Suprapubic skin (tissue), 4 donors: ENCODE measurements around the gene MARCHF11. TPM values are rescaled to one million over a fixed set of nuclear protein-coding genes. Genes with fewer than 3 reads are reported as not detected.

ENCODE experiments used
- DNase-seq, 2 donors: peaks; one replicate each; pipeline ENCODE4 v3.0.0-alpha.2; 2019; ENCODE audit warnings: low spot score in 2 of 2
- H3K27ac ChIP-seq: fragments of 200-600 bp; sonication (generic); one replicate; pipeline ENCODE4 v1.5.1; 2019
- H3K27me3 ChIP-seq: fragments of 200-600 bp; sonication (generic); one replicate; pipeline ENCODE4 v1.5.1; 2019
- H3K36me3 ChIP-seq: fragments of 200-600 bp; sonication (generic); one replicate; pipeline ENCODE4 v1.5.1; 2019
- H3K4me1 ChIP-seq: fragments of 200-600 bp; sonication (generic); one replicate; pipeline ENCODE4 v1.5.1; 2019
- H3K4me3 ChIP-seq: fragments of 200-600 bp; sonication (generic); one replicate; pipeline ENCODE4 v1.5.1; 2019; ENCODE audit warnings: mild to moderate bottlenecking
- H3K9me3 ChIP-seq: fragments of 200-600 bp; sonication (generic); one replicate; pipeline ENCODE4 v1.5.1; 2019
- CTCF ChIP-seq, 2 donors: fragments of 200-600 bp in 1 of 2; fragments of 450-650 bp in 1 of 2; sonication (generic) in 1 of 2; IDR thresholded peaks; one replicate each; pipeline ENCODE4 v1.5.1; 2016 to 2019; ENCODE audit warnings: antibody characterized with exemption in 2 of 2, mild to moderate bottlenecking in 1 of 2, moderate library complexity in 1 of 2
- EP300 ChIP-seq: sonication (generic); formaldehyde crosslinking; IDR thresholded peaks from one replicate; pipeline ENCODE4 v1.6.1; 2017; ENCODE audit warnings: antibody characterized with exemption
- POLR2A ChIP-seq, 2 donors: fragments of 450-650 bp; IDR thresholded peaks; one replicate each; pipeline ENCODE4 v1.6.1; 2017; ENCODE audit warnings: antibody characterized with exemption in 2 of 2, mild to moderate bottlenecking in 2 of 2, moderate library complexity in 2 of 2
- POLR2AphosphoS5 ChIP-seq, 3 donors: sonication (generic); formaldehyde crosslinking; IDR thresholded peaks; one replicate each; pipeline ENCODE4 v1.6.1; 2017; ENCODE audit warnings: antibody characterized with exemption in 3 of 3
- WGBS: methylation state at CpG from one replicate; pipeline ENCODE4 v1.1.5; 2018; 5-methylcytosine and 5-hydroxymethylcytosine counted together
- total RNA-seq, 4 donors: library from RNA; depleted of rRNA; stranded (reverse); fragments of >200 nt; gene quantifications; one replicate each; pipeline ENCODE4 v1.1.0, GENCODE V29; 2016

The MARCHF11 gene
- total RNA-seq, 4 donors from 2014 or later = not detected

- H3K36me3 ChIP-seq = no peaks in the 10 kb centered on the region
- no peaks in the 10 kb centered on the region for H3K4me1 ChIP-seq
- no peaks in the 10 kb centered on the region for H3K27me3 ChIP-seq
- H3K4me3 ChIP-seq = no peak overlapping the region
- H3K27ac ChIP-seq = no peak overlapping the region
- no peak for DNase-seq
- no peaks in the 10 kb centered on the region for H3K9me3 ChIP-seq
- WGBS = 84% methylated on average over 6 of the region's 6 CpGs
- TF ChIP-seq POLR2A (IDR thresholded peaks at IDR 0.05) = no peak
- TF ChIP-seq EP300 = no peak
- TF ChIP-seq CTCF (IDR thresholded peaks at IDR 0.05) = no peak
- no peak for TF ChIP-seq POLR2AphosphoS5 (IDR thresholded peaks at IDR 0.05)
These were observed 89.3 kb downstream of the MARCHF11 start for GRCh38 chr5:16090270-16090669.

GRCh38 chr5:16082982-16083381 is 96.6 kb downstream of the MARCHF11 start:
- no peak for DNase-seq
- Histone ChIP-seq H3K36me3 (no peaks in the 10 kb centered on the region), H3K4me1 (no peaks in the 10 kb centered on the region), H3K27ac (no peak overlapping the region), H3K9me3 (no peaks in the 10 kb centered on the region), H3K27me3 (no peaks in the 10 kb centered on the region), H3K4me3 (no peak overlapping the region)
- 85% methylated on average over 4 of the region's 4 CpGs for WGBS
- TF ChIP-seq CTCF (IDR thresholded peaks at IDR 0.05) = no peak
- TF ChIP-seq POLR2A (IDR thresholded peaks at IDR 0.05) = no peak
- no peak for TF ChIP-seq EP300
- TF ChIP-seq POLR2AphosphoS5 (IDR thresholded peaks at IDR 0.05) = no peak

- Histone ChIP-seq H3K27me3 (no peaks in the 10 kb centered on the region), H3K36me3 (no peaks in the 10 kb centered on the region), H3K4me1 (no peaks in the 10 kb centered on the region), H3K4me3 (no peak overlapping the region), H3K9me3 (no peaks in the 10 kb centered on the region), H3K27ac (no peak overlapping the region)
- TF ChIP-seq CTCF (IDR thresholded peaks at IDR 0.05) (no peak), POLR2AphosphoS5 (IDR thresholded peaks at IDR 0.05) (no peak), EP300 (no peak), POLR2A (IDR thresholded peaks at IDR 0.05) (no peak)
- no peak for DNase-seq
- WGBS = 46% methylated on average over 7 of the region's 7 CpGs
These were observed 97.5 kb downstream of the MARCHF11 start for GRCh38 chr5:16082053-16082452.

GRCh38 chr5:16081376-16081955 is 98.1 kb downstream of the MARCHF11 start:
- Histone ChIP-seq H3K4me1 (no peaks in the 10 kb centered on the region), H3K9me3 (no peaks in the 10 kb centered on the region), H3K27ac (no peak overlapping the region), H3K27me3 (no peaks in the 10 kb centered on the region), H3K36me3 (no peaks in the 10 kb centered on the region), H3K4me3 (no peak overlapping the region)
- 85% methylated on average over 10 of the region's 10 CpGs for WGBS
- TF ChIP-seq POLR2A (IDR thresholded peaks at IDR 0.05) = no peak
- TF ChIP-seq EP300 = no peak
- TF ChIP-seq POLR2AphosphoS5 (IDR thresholded peaks at IDR 0.05) = no peak
- TF ChIP-seq CTCF (IDR thresholded peaks at IDR 0.05) = no peak
- no peak for DNase-seq

- no peak for DNase-seq
- H3K4me1 ChIP-seq = no peaks in the 10 kb centered on the region
- no peaks in the 10 kb centered on the region for H3K9me3 ChIP-seq
- no peak overlapping the region for H3K4me3 ChIP-seq
- WGBS = 88% methylated on average over 7 of the region's 7 CpGs
- no peak overlapping the region for H3K27ac ChIP-seq
- no peak for TF ChIP-seq EP300
- TF ChIP-seq POLR2AphosphoS5 (IDR thresholded peaks at IDR 0.05) = no peak
- TF ChIP-seq POLR2A (IDR thresholded peaks at IDR 0.05) = no peak
- TF ChIP-seq CTCF (IDR thresholded peaks at IDR 0.05) = no peak
- no peaks in the 10 kb centered on the region for H3K36me3 ChIP-seq
- H3K27me3 ChIP-seq = no peaks in the 10 kb centered on the region
These were observed 102.9 kb downstream of the MARCHF11 start for GRCh38 chr5:16076657-16077056.
